ENCODE results near the gene JAGN1.
"Not testable (repeated sequence)": the region's sequence is repeated elsewhere in the genome, so short reads cannot be mapped to it uniquely, and the experiment has no call there.

The JAGN1 gene

GRCh38 chr3:9898467-9899241 is 8.2 kb downstream of the JAGN1 start:
- DNase-seq = no peak

GRCh38 chr3:9899289-9899791 is 8.9 kb downstream of the JAGN1 start:
- DNase-seq = no peak

- not testable (repeated sequence) for DNase-seq
Observed at GRCh38 chr3:9900965-9901415, 10.6 kb downstream of the JAGN1 start.

- DNase-seq = no peak
Observed at GRCh38 chr3:9901967-9902366, 11.6 kb downstream of the JAGN1 start.

GRCh38 chr3:9902372-9903237 is 12.2 kb downstream of the JAGN1 start, which contains the start of gene IL17RE:
TSS of gene IL17RE (plus strand) at chr3:9902848. CDS start at chr3:9902933, 85 bp downstream.
- no peak for DNase-seq

- peak; percentile 20 to 54 for DNase-seq
Observed at GRCh38 chr3:9903238-9903624, 12.8 kb downstream of the JAGN1 start.

GRCh38 chr3:9903904-9904303 is 13.5 kb downstream of the JAGN1 start:
- DNase-seq = no peak

GRCh38 chr3:9906480-9906879 is 16.1 kb downstream of the JAGN1 start:
- DNase-seq = no peak

GRCh38 chr3:9908286-9908685 is 17.9 kb downstream of the JAGN1 start:
- DNase-seq = no peak

GRCh38 chr3:9909221-9910013 is 19.0 kb downstream of the JAGN1 start:
- peak in 1 of 2 donors; percentile 17 for DNase-seq

GRCh38 chr3:9911863-9912262 is 21.5 kb downstream of the JAGN1 start:
- no peak for DNase-seq

- no peak for DNase-seq
Observed at GRCh38 chr3:9912294-9912935, 22.0 kb downstream of the JAGN1 start.

- no peak for DNase-seq
Observed at GRCh38 chr3:9913601-9914000, 23.2 kb downstream of the JAGN1 start.

GRCh38 chr3:9914011-9914410 is 23.6 kb downstream of the JAGN1 start:
- DNase-seq = no peak

GRCh38 chr3:9914559-9915253 is 24.3 kb downstream of the JAGN1 start:
- DNase-seq = no peak

GRCh38 chr3:9915254-9916141 is 25.1 kb downstream of the JAGN1 start:
- peak; percentile 66 to 81 for DNase-seq

GRCh38 chr3:9916346-9916733 is 25.9 kb downstream of the JAGN1 start:
- DNase-seq = no peak

- peak; percentile 60 to 74 for DNase-seq
Observed at GRCh38 chr3:9916734-9917680, 26.6 kb downstream of the JAGN1 start, which contains the start of gene IL17RC. TSS of gene IL17RC (plus strand) at chr3:9917098. CDS start at chr3:9917316, 218 bp downstream.

GRCh38 chr3:9917820-9918219 is 27.4 kb downstream of the JAGN1 start:
- no peak for DNase-seq
